NCI-H2196 (cell line): ENCODE results near the gene LAMP1.
"Not testable (repeated sequence)": the region's sequence is repeated elsewhere in the genome, so short reads cannot be mapped to it uniquely, and the experiment has no call there.

Experiments used
- DNase-seq: peaks from one replicate; lab custom pipeline; 2025; ENCODE audit not compliant: unreplicated experiment; lab: John Stamatoyannopoulos, UW

LAMP1 gene

DNA sequence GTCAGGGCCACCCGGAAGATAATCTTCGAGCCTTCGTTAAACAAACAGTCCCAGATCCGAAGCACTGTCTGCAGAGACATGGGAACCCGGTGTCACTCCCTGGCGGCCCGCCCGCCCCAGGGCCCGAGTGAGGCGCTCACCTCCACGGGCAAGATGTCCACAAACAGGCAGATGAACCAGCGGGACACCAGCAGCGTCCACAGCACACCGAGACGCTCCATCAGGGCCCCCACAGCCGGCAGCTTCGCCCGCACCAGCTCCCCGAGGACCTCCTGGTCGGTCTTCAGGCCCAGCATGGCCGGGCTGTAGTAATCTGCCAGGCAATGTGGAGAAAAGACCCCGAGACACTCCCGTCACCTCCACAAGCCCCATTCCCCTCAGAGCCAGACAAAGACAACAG lies 28.7 kb downstream of the LAMP1 start:
- DNase-seq: no peak

DNA sequence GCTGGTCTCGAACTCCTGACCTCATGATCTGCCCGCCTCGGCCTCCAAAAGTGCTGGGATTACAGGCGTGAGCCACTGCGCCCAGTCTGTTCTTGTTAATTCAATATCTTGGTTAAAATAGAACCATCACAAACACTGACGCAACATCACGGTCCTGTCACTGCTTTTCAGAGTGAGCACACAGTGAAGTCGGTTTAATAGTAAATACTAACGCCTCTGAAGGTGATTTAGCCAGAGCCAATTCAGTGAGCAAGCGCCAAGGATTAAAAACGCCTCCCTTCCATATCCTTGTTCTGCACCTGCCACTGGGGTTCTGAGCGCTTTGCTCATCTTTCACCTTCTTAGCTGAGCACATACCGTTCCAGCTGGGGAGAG lies 30.3 kb downstream of the LAMP1 start:
- no peak for DNase-seq

DNA sequence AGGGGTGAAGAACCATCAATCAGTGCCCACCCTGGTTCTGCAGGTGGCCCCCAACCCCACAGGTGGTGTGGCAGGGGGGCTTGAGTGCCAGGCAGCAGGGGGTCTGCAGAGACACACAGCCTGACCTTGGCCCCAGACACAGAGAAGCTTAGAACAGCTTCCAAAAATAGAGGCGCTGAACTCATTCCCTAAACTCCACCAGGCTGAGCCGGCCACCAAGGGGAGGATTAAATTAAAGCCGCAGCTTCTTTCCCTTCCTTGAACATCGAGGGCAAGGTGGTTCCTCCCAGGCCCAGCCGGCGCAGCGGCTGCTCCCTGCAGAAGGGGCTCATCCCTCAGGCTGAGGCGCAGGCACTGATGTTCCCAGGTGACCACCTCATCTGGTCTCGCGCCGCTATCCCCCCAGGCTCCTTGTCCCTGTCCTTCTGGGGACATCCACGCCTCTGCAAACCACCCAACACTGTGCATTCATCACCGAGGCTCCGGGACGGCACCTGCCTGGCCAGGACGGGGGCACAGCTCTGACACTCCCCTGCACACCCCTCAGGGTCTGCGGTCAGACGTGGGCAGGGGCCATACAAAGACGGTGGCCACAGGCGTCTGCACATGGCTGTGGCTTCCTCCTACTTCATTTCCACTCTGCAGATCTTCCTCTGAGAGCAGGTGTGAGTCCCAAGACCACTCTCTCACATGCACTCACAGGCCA lies 30.9 kb downstream of the LAMP1 start:
- no peak for DNase-seq

DNA sequence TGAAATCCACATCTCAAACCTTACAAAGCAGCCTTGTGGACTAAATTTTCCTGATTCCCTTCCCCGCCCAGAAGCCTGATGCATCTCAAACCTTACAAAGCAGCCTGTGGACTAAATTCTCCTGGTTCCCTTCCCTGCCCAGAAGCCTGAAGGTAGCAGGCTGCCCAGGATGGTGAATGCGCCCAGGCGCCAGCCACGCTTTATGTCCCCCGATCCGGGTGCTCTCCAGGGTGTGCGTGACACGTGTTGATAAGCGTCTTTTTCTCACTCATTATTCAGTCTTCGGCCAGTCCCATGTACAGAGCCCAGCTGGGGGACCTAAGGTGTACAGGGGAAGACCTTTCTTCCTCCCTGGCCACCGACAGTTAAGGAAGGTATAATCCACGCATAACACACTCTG lies 31.8 kb downstream of the LAMP1 start:
- no peak for DNase-seq

DNA sequence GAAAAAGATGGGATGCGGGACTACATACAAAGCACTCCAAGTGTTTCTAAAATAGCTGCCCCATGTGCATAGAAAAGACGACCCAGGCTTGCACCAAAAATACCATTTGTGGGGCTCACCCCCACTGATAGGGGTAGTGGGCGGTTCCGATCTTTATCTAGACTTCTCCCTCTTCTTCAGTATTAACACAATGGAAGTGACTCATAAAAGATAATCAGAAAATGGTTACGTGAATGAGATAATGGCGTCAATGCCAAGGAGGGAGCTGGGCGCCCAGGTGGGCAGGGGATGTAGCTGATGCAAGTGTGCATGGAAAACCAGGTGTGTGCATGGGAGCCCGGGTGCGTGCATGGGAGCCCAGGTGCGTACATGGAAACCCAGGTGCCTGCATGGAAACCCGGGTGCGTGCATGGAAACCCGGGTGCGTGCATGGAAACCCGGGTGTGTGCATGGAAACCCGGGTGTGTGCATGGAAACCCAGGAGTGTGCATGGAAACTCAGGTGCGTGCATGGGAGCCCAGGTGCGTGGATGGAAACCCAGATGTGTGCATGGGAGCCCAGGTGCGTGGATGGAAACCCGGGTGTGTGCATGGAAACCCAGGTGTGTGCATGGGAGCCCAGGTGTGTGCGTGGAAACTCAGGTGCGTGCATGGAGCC lies 32.7 kb downstream of the LAMP1 start:
- no peak for DNase-seq

DNA sequence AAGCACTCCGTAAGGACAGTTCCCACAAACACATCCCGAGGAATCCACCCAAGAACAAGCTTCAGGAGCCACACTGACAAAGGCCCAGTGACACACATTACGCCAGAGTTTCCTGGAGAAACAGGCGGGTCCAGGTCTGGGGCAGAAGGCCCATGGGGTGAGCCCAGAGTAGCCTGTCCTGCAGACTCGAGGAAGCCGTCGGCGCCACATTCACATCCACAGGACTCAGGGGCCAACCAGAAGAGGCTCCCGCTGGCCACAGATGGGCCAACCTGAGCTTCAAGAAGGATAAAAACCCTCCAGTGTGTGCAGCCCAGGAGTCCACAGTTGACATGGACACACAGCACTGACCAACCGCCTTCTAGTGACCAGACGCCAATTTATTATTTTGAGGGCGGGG lies 35.6 kb downstream of the LAMP1 start:
- DNase-seq: no peak

DNA sequence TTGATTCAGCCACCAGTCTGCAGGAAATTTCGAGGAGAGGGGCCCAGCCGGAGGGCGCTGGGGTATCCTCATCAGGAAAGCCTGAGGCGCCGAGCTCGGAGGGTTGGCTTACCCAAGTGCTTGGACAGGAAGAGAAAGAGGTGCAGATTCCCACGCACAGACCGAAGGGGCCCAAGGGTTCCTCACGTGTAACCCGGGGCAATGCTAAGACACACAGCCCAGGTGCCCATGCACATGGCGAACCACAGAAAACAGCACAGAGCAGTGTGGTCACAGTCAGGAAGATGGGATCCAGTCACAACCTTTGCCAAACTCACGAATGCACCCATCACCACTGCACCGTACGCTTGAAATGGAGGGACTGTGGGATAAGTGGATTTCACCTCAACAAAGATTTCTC lies 36.0 kb downstream of the LAMP1 start:
- no peak for DNase-seq

DNA sequence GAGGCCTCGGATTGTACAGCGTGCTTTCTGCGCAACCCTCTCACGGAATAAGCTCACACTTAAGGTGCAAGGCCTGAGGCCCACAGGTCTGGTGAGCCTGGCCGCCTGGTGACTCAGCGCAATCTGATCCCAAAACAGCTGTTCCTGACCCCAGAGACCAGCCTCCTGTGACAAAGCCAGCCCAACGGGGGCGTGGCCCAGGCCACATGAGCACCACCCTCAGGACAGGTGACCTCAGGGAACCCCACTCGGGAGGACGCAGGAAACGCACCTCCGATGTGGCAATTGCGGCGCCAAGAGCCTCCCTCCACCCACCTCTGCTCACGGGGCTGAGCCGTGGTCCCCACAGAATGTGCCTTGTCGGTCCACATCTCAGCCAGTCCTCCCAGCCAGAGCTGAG lies 40.5 kb downstream of the LAMP1 start:
- no peak for DNase-seq

DNA sequence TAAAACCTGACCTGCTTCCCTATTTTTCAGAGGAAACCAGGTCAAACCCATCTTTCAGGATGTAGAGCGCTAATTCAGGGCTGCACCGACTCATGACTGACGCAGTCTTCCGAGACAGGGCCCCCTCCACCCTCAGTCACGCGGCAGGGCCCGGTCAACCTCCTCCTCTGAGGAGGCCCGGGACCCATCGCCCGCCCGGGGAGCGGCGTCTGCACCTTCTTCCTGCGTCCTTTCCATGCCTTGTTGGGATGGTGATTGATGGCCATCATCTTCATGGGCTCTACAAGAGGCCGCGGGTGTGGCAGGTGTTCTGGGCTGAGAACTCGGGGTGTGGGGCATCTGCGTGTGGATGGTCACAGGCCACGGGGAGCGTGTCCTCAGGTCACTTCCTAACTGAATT lies 40.9 kb downstream of the LAMP1 start:
- DNase-seq: no peak

DNA sequence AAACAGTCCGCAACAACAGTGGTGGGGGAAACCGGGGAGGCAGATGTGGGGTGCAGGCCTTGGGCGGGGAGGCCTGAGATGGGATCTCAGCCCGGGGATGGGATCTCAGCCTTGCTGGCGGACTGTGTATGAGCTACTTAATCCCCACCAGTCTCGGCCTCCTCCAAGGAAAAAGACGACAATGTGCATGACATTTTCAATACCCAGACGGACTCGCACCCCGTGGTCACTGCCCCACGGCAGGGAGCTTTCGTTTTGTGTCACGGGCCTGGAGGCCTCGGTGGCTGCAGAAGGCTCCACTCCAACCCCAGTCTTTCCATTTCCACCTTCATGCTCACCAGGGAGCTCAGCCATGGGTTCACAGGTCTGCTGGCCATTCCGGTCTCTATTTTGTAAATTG lies 41.4 kb downstream of the LAMP1 start:
- DNase-seq: no peak

DNA sequence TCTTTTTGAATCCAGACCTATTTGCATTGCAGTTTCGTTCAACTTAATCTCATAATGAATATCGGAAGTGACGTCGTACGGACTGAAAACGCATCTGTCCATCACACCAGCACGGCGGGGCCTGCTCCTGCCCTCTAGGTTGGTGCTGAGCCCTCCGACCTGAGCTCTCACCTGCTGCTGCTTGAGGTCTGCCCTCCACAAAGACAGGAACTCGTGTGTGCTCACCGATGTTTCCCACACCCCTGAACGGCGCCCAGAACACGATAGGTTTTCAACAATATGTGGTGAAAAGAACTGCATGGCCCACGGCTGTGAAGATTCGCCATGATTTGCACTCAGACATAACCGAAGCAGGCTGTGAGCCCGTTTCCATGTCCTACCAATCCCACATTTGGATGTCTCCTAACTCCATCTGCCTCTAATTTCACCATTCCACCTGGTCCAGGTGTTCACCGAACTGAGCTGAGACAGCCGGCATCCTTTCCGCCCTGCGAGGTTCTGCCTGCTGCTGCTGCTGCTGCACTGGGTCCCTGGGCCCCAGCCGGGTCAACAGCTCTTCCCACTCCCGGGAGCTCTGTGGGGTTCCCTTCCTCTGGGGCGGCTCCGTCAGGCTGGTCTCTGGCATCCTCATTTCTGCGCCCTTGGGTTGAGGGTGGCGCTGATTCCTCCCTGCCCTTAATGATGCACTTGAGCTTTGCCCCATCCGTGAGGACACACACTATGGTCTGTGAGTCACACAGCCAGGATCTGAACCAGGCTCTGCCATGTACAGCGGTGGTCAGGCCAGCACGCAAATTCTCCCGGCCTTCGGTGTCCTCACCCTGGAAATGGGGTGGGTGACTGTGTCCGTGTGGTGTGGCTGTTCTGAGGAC lies 46.0 kb downstream of the LAMP1 start:
- DNase-seq: no peak

DNA sequence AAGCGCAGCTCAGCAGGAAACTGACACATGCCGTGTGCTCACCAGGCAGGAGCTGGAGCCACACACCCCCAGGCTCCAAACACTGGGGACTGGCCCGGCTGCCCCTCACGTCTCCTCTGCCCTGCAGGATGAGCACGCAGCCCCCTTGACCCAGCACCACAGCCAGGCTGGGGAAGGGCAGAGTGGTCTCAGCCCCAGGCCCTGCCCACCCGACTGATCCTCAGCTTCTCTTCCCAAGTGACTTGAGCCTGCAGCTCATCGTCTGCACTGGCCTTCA lies 46.6 kb downstream of the LAMP1 start:
- DNase-seq: no peak

DNA sequence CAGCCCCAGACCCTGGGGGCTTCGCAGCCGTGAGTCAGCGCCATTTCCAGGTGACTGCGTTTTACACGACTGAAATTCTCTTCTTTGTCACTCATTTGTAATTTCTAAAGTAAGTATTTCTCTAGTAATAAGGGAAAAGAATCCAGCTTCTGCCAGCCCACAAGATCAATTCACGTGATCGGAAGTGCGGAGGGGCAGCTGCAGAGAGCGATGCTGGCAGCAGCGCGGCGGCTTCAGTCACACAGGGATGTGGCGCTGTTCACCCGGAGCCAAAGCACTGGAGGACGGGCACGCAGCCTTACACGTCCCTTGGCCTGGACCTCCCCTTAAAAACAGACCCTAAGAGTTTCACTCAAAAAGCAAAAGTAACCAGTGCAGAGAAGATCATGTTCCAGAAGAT lies 48.4 kb downstream of the LAMP1 start:
- no peak for DNase-seq

DNA sequence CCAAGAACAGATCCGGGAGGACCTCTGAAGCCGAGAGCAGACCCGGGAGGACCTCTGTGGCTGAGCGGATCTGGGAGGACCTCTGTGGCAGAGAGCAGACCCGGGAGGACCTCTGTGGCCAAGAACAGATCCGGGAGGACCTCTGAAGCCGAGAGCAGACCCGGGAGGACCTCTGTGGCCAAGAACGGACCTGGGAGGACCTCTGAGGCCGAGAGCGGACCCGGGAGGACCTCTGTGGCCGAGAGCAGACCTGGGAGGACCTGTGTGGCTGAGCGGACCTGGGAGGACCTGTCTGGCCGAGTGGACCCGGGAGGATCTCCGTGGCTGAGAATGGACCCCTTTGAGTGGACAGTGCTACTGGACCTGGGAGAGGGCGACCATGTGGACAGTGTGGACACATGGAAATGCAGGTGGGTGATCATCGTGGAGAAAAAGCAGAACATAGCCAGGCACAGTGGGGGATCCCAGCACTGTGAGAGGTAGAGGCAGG lies 50.7 kb downstream of the LAMP1 start:
- not testable (repeated sequence) for DNase-seq

DNA sequence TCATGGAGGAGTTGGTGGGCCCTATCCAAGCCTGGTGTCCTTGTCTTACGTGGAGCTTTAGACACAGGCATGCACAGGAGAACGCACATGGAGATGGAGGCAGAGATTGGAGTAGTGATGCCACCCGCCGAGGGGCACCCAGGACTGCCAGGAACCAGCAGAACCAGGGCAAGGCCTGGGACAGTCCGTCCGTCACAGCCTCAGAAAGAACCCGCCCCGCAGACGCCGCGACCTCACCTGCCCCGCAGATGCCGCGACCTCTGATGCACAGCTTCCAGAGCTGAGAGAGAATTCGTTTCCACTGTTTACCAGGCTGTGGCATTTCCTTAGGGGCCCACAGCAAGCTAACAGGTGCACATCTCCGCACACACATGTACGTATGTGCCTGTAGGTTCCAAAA lies 51.6 kb downstream of the LAMP1 start:
- DNase-seq: no peak

DNA sequence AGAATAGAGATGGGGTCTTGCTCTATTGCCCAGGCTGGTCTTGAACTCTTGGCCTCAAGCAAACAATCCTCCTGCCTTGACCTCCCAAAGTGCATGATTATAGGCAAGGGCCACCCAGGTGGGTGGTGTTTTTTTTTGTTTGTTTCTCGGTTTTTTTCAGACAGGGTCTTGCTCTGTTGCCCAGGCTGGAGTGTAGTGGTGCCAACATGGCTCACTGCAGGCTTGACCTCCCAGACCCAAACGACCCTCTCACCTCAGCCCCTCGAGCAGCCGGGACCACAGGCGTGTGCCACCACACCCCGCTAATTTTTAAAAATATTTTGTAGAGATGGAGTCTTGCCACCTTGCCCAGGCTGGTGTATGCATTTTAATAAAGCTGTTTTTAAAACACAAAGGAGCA lies 52.0 kb downstream of the LAMP1 start:
- DNase-seq: no peak

DNA sequence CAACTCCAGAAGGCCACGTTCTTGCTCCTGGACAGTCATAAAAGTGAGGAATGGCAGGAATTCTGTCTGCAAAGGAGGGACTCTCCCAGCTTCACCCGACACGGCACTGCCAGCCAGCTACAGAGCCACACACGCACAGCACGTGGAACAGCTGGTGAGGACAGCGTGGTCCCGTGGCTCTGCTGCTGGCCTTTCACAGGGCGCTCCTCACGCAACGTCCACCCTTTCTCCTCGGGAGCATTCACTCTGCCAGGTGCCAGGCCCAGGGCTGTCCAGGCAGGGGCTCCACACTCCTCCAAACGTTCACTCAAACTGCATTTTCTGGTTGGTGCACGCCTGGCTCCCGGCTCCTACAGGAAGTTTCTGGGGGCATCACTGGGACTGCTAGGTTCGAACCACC lies 52.5 kb downstream of the LAMP1 start:
- DNase-seq: no peak

DNA sequence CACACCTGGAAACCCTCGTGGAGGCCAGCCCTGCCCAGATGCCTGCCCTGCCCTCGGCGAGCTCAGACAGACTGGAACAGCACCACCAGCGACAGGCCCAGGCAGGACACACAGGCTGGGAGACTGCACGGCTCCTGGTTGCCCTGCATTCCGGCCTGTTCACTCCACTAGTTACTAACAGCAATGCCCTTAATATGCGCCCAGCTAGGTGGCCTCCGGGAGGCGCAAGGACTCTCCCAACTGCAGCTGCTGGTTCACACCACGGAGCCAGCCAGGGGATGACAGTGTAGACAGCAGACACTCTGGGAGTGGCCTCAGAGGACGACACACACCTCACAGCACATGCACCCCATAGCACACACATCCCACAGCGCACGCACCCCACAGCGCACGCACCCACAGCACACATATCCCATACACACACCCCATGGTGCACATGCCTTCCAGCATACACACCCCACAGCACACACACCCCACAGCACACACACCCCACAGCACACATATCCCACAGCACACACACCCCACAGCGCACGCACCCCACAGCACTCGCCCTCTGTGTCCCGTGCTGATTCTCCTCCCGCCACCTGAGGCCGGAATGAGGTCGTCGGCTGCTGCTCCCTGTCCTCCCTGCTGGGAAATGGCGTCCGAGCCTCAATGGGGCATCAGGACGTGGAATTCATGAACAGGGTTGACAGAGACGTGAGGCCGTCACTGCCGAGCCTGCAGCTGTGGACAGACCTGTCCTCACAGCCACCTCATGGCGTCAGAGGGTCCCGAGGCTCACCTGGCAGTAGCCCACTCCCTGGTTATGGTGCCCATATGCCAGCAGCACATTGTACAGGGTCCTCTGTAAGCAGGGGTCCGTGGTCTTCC lies 53.3 kb downstream of the LAMP1 start:
- DNase-seq: no peak

DNA sequence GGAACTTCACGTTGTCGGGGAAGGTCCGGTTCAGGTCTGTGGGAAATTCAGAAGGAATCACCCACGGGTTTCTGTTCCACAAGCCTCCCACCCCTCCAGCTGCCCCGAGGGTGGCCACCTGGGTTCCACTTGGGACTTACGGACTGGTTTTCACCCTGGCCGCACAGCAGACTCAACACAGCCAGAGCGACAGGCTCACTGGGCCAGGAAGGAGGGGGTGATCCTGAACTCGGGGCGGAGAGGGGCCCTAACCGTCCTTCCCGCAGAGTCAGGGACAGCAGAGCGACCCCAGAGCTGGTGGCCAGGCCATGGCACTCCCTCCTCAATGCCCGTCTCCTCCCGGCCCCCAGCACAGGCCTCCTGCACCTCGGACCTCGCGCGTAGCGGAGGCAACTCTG lies 53.9 kb downstream of the LAMP1 start:
- DNase-seq: no peak

DNA sequence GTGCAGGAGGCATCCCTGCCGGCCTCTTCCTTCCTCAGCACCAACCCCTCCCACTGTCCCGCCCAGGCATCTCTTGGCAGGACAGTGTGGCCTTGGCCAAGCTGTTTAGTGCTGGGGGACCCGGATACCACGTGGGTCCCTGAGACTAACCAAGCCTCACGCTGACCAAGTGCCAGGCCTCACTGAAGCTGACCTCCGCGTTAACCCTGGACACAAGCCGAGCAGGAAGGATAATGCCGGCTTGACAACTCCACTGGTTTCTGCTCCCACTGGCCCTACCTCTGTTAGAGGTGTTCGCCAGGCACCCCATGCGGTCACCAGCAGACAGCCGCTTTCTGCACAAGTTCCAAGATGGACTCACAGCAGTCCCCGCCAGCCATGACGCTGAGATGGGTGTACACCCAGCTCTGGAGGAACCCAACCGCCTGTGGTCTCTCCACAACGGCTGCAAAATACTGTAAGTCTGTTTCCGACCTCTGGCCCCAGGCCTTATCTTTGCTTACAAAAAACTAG lies 54.5 kb downstream of the LAMP1 start:
- no peak for DNase-seq

DNA sequence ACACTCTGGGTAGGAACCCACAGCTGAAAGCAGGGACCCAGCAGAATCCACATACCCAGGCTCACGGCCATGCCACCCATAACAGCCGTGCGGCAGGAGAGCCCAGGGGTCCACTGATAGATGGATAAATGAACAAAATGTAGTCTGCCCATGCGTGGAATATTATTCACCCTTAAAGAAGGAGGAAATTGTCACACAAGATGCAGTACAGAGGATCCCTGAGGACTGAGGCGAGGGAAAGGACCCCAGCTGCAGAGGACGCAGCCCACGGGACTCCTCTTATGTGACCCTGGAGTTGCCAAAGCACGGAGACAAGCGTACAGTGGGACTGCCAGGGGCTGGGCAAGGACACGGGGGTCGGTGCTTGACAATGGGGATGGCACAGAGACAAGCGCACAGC lies 56.2 kb downstream of the LAMP1 start:
- DNase-seq: no peak
